Brain microvascular endothelial cell (primary cell): ENCODE measurements around the gene RNF146.

Experiments used
- DNase-seq: peaks from one replicate; pipeline ENCODE4 v3.0.0-alpha.2; 2020
- H3K27ac ChIP-seq: fragments of 250-450 bp; sonication (Bioruptor Pico); 2 replicates; pipeline ENCODE4 v1.5.1; 2020; ENCODE audit warnings: mild to moderate bottlenecking, moderate library complexity
- H3K27me3 ChIP-seq: fragments of 250-450 bp; sonication (Bioruptor Pico); replicated peaks from 2 replicates; pipeline ENCODE4 v1.5.1; 2020; ENCODE audit warnings: mild to moderate bottlenecking
- H3K36me3 ChIP-seq: fragments of 250-450 bp; sonication (Bioruptor Pico); replicated peaks from 2 replicates; pipeline ENCODE4 v1.5.1; 2020; ENCODE audit warnings: mild to moderate bottlenecking
- H3K4me3 ChIP-seq: 2 replicates; pipeline ENCODE4 v1.5.1; 2011; ENCODE audit warnings: low read depth, mild to moderate bottlenecking, control low read depth, low read length, moderate library complexity
- CTCF ChIP-seq: IDR thresholded peaks from 2 replicates; pipeline ENCODE4 v1.5.1; 2011; ENCODE audit warnings: low read depth, mild to moderate bottlenecking, moderate library complexity, low read length, control low read depth, inconsistent platforms; ENCODE audit errors: missing control alignments
- in situ Hi-C: cut with HindIII; loops from 2 replicates; pipeline ENCODE4 v1.10.0; 2017; ENCODE audit warnings: low sequenced_read_pairs, low pct_ligation_motif_present

Gene RNF146

GRCh38 chr6:127290391-127291265 lies 24.0 kb downstream of the RNF146 start:
- Histone ChIP-seq H3K36me3 (peaks cover 24% of the 10 kb centered on the region), H3K27ac (no peak overlapping the region), H3K4me3 (no peak overlapping the region), H3K27me3 (no peaks in the 10 kb centered on the region)
- no peak for DNase-seq
- in situ Hi-C loops = no loop called here
- TF ChIP-seq CTCF = no peak

GRCh38 chr6:127291495-127291894 lies 24.8 kb downstream of the RNF146 start:
- Histone ChIP-seq H3K27me3 (no peaks in the 10 kb centered on the region), H3K4me3 (no peak overlapping the region), H3K36me3 (peaks cover 18% of the 10 kb centered on the region), H3K27ac (no peak overlapping the region)
- in situ Hi-C loops = no loop called here
- no peak for TF ChIP-seq CTCF
- DNase-seq = no peak

GRCh38 chr6:127297502-127298070 lies 30.9 kb downstream of the RNF146 start:
- TF ChIP-seq CTCF = no peak
- Histone ChIP-seq H3K27ac (no peak overlapping the region), H3K4me3 (no peak overlapping the region), H3K36me3 (no peaks in the 10 kb centered on the region), H3K27me3 (no peaks in the 10 kb centered on the region)
- in situ Hi-C loops = no loop called here
- no peak for DNase-seq

GRCh38 chr6:127298475-127298874 lies 31.8 kb downstream of the RNF146 start:
- no peak for TF ChIP-seq CTCF
- in situ Hi-C loops = no loop called here
- H3K4me3 ChIP-seq = no peak overlapping the region
- H3K27ac ChIP-seq = no peak overlapping the region
- no peak for DNase-seq
- no peaks in the 10 kb centered on the region for H3K36me3 ChIP-seq
- H3K27me3 ChIP-seq = no peaks in the 10 kb centered on the region

- TF ChIP-seq CTCF = no peak
- Histone ChIP-seq H3K36me3 (no peaks in the 10 kb centered on the region), H3K4me3 (no peak overlapping the region), H3K27ac (peak overlapping the region; percentile 57), H3K27me3 (no peaks in the 10 kb centered on the region)
- DNase-seq = no peak
- in situ Hi-C loops = no loop called here
Observed at GRCh38 chr6:127299522-127300240, 33.0 kb downstream of the RNF146 start.
